ENCODE measurements around the gene TPP1. TPM values are rescaled to one million over a fixed set of nuclear protein-coding genes. Genes with fewer than 3 reads are reported as not detected.

Gene TPP1
- total and polyA plus RNA-seq, 2 of the 13 experiments (the other 11 are each of a cell fraction or from before 2014, with no cell fraction given): 13.9 to 74.6 TPM

DNA sequence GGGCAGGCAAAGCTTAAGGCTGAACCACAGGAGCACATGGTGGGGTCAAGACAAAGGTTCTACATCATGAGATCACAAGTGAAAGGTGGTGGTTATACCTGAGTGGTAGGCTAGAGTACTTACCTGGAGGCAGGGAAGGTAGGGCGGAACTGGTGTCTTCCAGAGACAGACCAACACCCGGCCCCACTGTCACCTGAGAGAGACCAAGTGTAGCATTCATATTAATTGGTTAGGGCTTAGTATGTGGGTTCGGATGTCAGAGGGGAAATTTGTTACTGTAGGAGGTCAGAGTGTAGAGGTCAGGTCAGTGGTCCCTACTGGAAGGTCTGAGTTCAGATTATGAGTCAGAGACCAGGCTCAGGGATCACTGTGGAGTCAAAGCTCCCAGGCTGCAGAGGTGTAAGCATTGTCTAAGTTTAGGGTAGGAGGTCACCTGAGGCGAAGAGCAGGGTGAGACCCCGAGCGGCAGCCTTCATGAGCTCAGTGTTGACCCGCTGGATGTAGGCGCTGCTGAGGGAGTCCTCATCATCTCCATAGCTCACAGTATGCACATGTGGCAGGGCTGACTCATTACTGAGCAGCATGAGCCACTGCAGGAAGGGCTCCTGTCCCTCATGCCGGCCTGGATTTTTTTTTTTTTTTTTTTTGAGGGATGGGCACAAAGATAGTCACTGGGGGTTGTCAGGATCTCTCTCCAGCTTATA, 3.2 kb downstream of the TPP1 start:
- DNase-seq (ENCODE audit: low spot score) (no peak), FAIRE-seq (no peak), ATAC-seq (no peak)
- TF ChIP-seq ZNF138 (CRISPR knock-in tag; IDR thresholded peaks at IDR 0.05; ENCODE audit: low read depth): no peak
- no peak for TF ChIP-seq KDM1A (CRISPR knock-in tag; IDR thresholded peaks at IDR 0.05)
- TF ChIP-seq ZSCAN12 (CRISPR knock-in tag; IDR thresholded peaks at IDR 0.05): no peak
- no peak for TF ChIP-seq IRX3 (CRISPR knock-in tag; IDR thresholded peaks at IDR 0.05; ENCODE audit: borderline replicate concordance, low read depth)
- TF ChIP-seq SRF (IDR thresholded peaks at IDR 0.05; ENCODE audit: low read depth, low read length): no peak
- Histone ChIP-seq H3K27me3 (ENCODE audit: control insufficient read depth in 1 of 2, insufficient read depth in 2 of 2, low read length in 2 of 2) (peaks cover 0 to 9% of the 10 kb centered on the region in 2 experiments; a peak in 2 of 5 replicates), H3K4me2 (ENCODE audit: low read depth, low read length) (no peak overlapping the region), H3K4me3 (replicated peaks in 1 of 3; ENCODE audit: insufficient read depth in 1 of 3, low read depth in 2 of 3, low read length in 3 of 3) (no peak overlapping the region), H3K9ac (ENCODE audit: insufficient read depth, low read depth, low read length) (no peak overlapping the region), H3K4me1 (ENCODE audit: insufficient read depth, low read length) (peaks cover 39% of the 10 kb centered on the region), H4K20me1 (ENCODE audit: insufficient read depth, low read length) (no peaks in the 10 kb centered on the region), H3K9me3 (ENCODE audit: low read length) (no peaks in the 10 kb centered on the region), H3K27ac (ENCODE audit: extremely low read length, insufficient read depth, low read length) (no peak overlapping the region), H3K79me2 (ENCODE audit: insufficient read depth, low read length) (peaks cover 7% of the 10 kb centered on the region), H3K36me3 (replicated peaks in 1 of 2; ENCODE audit: control insufficient read depth in 1 of 2, insufficient read depth in 2 of 2, low read length in 2 of 2) (peaks cover 2 to 16% of the 10 kb centered on the region in 2 experiments; a peak in 3 of 5 replicates), H2AFZ (ENCODE audit: low read length) (no peak overlapping the region)
- CTCF ChIA-PET (ENCODE audit: low intra/inter-chr PET ratio, low total read pairs): no interaction called here
- intact Hi-C loops (cut with micrococcal nuclease; ENCODE audit: unreplicated experiment): no loop called here
- WGBS (ENCODE audit: low lambda C conversion rate): 97% methylated on average over 8 of the region's 9 CpGs
- POLR2A ChIA-PET: no interaction called here
- no TSS peak for BruUV-seq (replicated peaks)
- in situ Hi-C loops (cut with HindIII; ENCODE audit: extremely low pct_ligation_motif_present, low pct_unique_long_range_greater_than_20kb): no loop called here

DNA sequence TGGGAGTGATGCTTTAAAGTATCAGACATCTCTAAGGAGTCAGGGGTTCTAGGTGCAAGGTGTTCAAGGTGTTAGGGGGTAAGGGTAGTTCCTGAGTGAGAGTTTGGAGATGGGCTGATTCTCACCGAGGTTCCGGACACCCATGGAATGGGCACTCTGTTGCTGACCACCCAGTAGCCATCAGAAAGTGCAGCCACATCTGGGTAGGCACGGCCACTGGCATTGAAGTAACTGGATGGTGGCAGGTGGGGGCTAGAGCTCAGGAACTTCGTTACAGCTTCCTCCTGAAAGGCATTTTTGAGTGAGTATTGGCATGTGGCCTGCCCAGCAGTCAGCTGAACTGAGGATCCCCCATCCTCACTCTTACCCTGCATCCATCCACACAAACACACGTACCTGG, 4.2 kb downstream of the TPP1 start:
- BruUV-seq (replicated peaks): no TSS peak
- ChIA-PET POLR2A (no interaction called here), CTCF (ENCODE audit: low intra/inter-chr PET ratio, low total read pairs) (no interaction called here)
- WGBS (ENCODE audit: low lambda C conversion rate): 100% methylated on average over 2 of the region's 5 CpGs
- no peak overlapping the region for H3K4me2 ChIP-seq (ENCODE audit: low read depth, low read length)
- H3K36me3 ChIP-seq (replicated peaks in 1 of 2; ENCODE audit: control insufficient read depth in 1 of 2, insufficient read depth in 2 of 2, low read length in 2 of 2): peaks cover 8 to 24% of the 10 kb centered on the region in 2 experiments; a peak in 4 of 5 replicates
- no peak for ATAC-seq
- H3K27ac ChIP-seq (ENCODE audit: extremely low read length, insufficient read depth, low read length): no peak overlapping the region
- H2AFZ ChIP-seq (ENCODE audit: low read length): no peak overlapping the region
- no peak overlapping the region for H3K9ac ChIP-seq (ENCODE audit: insufficient read depth, low read depth, low read length)
- H3K9me3 ChIP-seq (ENCODE audit: low read length): no peaks in the 10 kb centered on the region
- FAIRE-seq: no peak
- no peak overlapping the region for H3K4me3 ChIP-seq (replicated peaks in 1 of 3; ENCODE audit: insufficient read depth in 1 of 3, low read depth in 2 of 3, low read length in 3 of 3)
- in situ Hi-C loops (cut with HindIII; ENCODE audit: extremely low pct_ligation_motif_present, low pct_unique_long_range_greater_than_20kb): no loop called here
- no peak for DNase-seq (ENCODE audit: low spot score)
- H3K79me2 ChIP-seq (ENCODE audit: insufficient read depth, low read length): peaks cover 7% of the 10 kb centered on the region
- intact Hi-C loops (cut with micrococcal nuclease; ENCODE audit: unreplicated experiment): no loop called here
- peaks cover 0 to under 1% of the 10 kb centered on the region in 2 experiments; a peak in 1 of 5 replicates for H3K27me3 ChIP-seq (ENCODE audit: control insufficient read depth in 1 of 2, insufficient read depth in 2 of 2, low read length in 2 of 2)
- peaks cover 42% of the 10 kb centered on the region for H3K4me1 ChIP-seq (ENCODE audit: insufficient read depth, low read length)
- no peaks in the 10 kb centered on the region for H4K20me1 ChIP-seq (ENCODE audit: insufficient read depth, low read length)
- TF ChIP-seq, protein P1, sequence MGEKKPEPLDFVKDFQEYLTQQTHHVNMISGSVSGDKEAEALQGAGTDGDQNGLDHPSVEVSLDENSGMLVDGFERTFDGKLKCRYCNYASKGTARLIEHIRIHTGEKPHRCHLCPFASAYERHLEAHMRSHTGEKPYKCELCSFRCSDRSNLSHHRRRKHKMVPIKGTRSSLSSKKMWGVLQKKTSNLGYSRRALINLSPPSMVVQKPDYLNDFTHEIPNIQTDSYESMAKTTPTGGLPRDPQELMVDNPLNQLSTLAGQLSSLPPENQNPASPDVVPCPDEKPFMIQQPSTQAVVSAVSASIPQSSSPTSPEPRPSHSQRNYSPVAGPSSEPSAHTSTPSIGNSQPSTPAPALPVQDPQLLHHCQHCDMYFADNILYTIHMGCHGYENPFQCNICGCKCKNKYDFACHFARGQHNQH (CRISPR knock-in tag; IDR thresholded peaks at IDR 0.05): no peak
- TF ChIP-seq ZNF382 (CRISPR knock-in tag; IDR thresholded peaks at IDR 0.05; ENCODE audit: borderline replicate concordance): no peak
- no peak for TF ChIP-seq SUZ12 (IDR thresholded peaks at IDR 0.05; ENCODE audit: low read depth, low read length)
- no peak for TF ChIP-seq SMARCC2 (IDR thresholded peaks at IDR 0.05)
- no peak for TF ChIP-seq GABPA (IDR thresholded peaks at IDR 0.05; ENCODE audit: low read depth, low read length)
- TF ChIP-seq GABPA (CRISPR knock-in tag; IDR thresholded peaks at IDR 0.05; ENCODE audit: low read depth): no peak
- no peak for TF ChIP-seq ETV6 (CRISPR knock-in tag; conservative IDR thresholded peaks at IDR 0.05)
- TF ChIP-seq ZNF383 (CRISPR knock-in tag; IDR thresholded peaks at IDR 0.05; ENCODE audit: borderline replicate concordance): no peak
- TF ChIP-seq ZNF432 (CRISPR knock-in tag; IDR thresholded peaks at IDR 0.05; ENCODE audit: borderline replicate concordance): no peak
- TF ChIP-seq, protein P2, sequence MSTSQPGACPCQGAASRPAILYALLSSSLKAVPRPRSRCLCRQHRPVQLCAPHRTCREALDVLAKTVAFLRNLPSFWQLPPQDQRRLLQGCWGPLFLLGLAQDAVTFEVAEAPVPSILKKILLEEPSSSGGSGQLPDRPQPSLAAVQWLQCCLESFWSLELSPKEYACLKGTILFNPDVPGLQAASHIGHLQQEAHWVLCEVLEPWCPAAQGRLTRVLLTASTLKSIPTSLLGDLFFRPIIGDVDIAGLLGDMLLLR (CRISPR knock-in tag; IDR thresholded peaks at IDR 0.05): no peak
- TF ChIP-seq ZNF7 (CRISPR knock-in tag; IDR thresholded peaks at IDR 0.05): no peak
- no peak for TF ChIP-seq ZNF251 (CRISPR knock-in tag; IDR thresholded peaks at IDR 0.05)
- TF ChIP-seq SP140L (CRISPR knock-in tag; IDR thresholded peaks at IDR 0.05; ENCODE audit: borderline replicate concordance): no peak

Measured in HepG2 (cell line).